Astrocyte (in vitro differentiated cells and primary cell): ENCODE results near the gene RALB. TPM values are rescaled to one million over a fixed set of nuclear protein-coding genes. Genes with fewer than 3 reads are reported as not detected.

Experiments used
- DNase-seq: peaks from one replicate; pipeline ENCODE4 v3.0.0-alpha.2; 2010; ENCODE audit warnings: low read depth
- FAIRE-seq: peaks from 2 replicates; lab custom pipeline; 2011; peaks lifted over from hg19 to GRCh38; lab: Jason Lieb, UNC
- H2AFZ ChIP-seq: 2 replicates; pipeline ENCODE4 v1.6.0; 2012; ENCODE audit warnings: low read depth, low read length, inconsistent platforms
- H3K27ac ChIP-seq: 2 replicates; pipeline ENCODE4 v1.5.1; 2011; ENCODE audit warnings: low read depth, low read length, inconsistent platforms
- H3K27me3 ChIP-seq: 2 replicates; pipeline ENCODE4 v1.6.0; 2011; ENCODE audit warnings: low read length, inconsistent platforms; ENCODE audit not compliant: insufficient read depth
- H3K36me3 ChIP-seq: 2 replicates; pipeline ENCODE4 v1.5.1; 2011; ENCODE audit warnings: low read length, inconsistent platforms; ENCODE audit not compliant: insufficient read depth
- H3K4me1 ChIP-seq: 2 replicates; pipeline ENCODE4 v1.5.1; 2011; ENCODE audit warnings: low read length, inconsistent platforms; ENCODE audit not compliant: insufficient read depth
- H3K4me2 ChIP-seq: 2 replicates; pipeline ENCODE4 v1.6.0; 2012; ENCODE audit warnings: low read length, inconsistent platforms
- H3K4me3 ChIP-seq: 2 replicates; pipeline ENCODE4 v1.5.1; 2011; ENCODE audit warnings: low read depth, mild to moderate bottlenecking, low read length, inconsistent platforms; ENCODE audit not compliant: insufficient read depth
- H3K79me2 ChIP-seq: 2 replicates; pipeline ENCODE4 v1.6.0; 2012; ENCODE audit warnings: mild to moderate bottlenecking, low read length, inconsistent platforms; ENCODE audit not compliant: insufficient read depth
- H3K9ac ChIP-seq: 2 replicates; pipeline ENCODE4 v1.6.0; 2012; ENCODE audit warnings: mild to moderate bottlenecking, low read length, inconsistent platforms
- H3K9me3 ChIP-seq: 2 replicates; pipeline ENCODE4 v1.5.1; 2012; ENCODE audit warnings: low read depth, mild to moderate bottlenecking, low read length, inconsistent platforms; ENCODE audit not compliant: insufficient read depth
- H4K20me1 ChIP-seq: 2 replicates; pipeline ENCODE4 v1.6.0; 2012; ENCODE audit warnings: low read length, inconsistent platforms; ENCODE audit not compliant: insufficient read depth
- H3K27ac Mint-ChIP-seq: one replicate; pipeline ENCODE4 v1.8.0; 2021; ENCODE audit warnings: mild to moderate bottlenecking, mixed read lengths; ENCODE audit not compliant: unreplicated experiment
- H3K27me3 Mint-ChIP-seq: one replicate; pipeline ENCODE4 v1.8.0; 2021; ENCODE audit warnings: low read depth, mixed read lengths; ENCODE audit not compliant: unreplicated experiment
- H3K36me3 Mint-ChIP-seq: one replicate; pipeline ENCODE4 v1.8.0; 2021; ENCODE audit warnings: low read depth, mixed read lengths; ENCODE audit not compliant: unreplicated experiment
- H3K4me1 Mint-ChIP-seq: one replicate; pipeline ENCODE4 v1.8.0; 2021; ENCODE audit warnings: low read depth, mixed read lengths; ENCODE audit not compliant: unreplicated experiment
- H3K4me3 Mint-ChIP-seq: one replicate; pipeline ENCODE4 v1.8.0; 2021; ENCODE audit warnings: mild to moderate bottlenecking, moderate library complexity, mixed read lengths; ENCODE audit not compliant: unreplicated experiment
- H3K9me3 Mint-ChIP-seq: one replicate; pipeline ENCODE4 v1.8.0; 2021; ENCODE audit warnings: mild to moderate bottlenecking, mixed read lengths; ENCODE audit not compliant: unreplicated experiment
- EZH2 ChIP-seq: IDR thresholded peaks from 2 replicates; pipeline ENCODE4 v1.6.1; 2012; ENCODE audit warnings: mild to moderate bottlenecking, low read length, inconsistent platforms; ENCODE audit not compliant: insufficient read depth
- total RNA-seq: library from RNA; stranded (reverse); gene quantifications from 2 replicates; pipeline ENCODE4 v1.2.1, GENCODE V29; 2021
- TF ChIP-seq, protein P1 (sequence below): IDR thresholded peaks from 2 replicates; pipeline ENCODE4 v1.5.1; 2011; ENCODE audit warnings: low read depth, mild to moderate bottlenecking, inconsistent platforms, low read length, moderate library complexity; ENCODE audit not compliant: insufficient read depth

The RALB gene
- total RNA-seq, 1 donor from 2014 or later, result 44.5 TPM

DNA sequence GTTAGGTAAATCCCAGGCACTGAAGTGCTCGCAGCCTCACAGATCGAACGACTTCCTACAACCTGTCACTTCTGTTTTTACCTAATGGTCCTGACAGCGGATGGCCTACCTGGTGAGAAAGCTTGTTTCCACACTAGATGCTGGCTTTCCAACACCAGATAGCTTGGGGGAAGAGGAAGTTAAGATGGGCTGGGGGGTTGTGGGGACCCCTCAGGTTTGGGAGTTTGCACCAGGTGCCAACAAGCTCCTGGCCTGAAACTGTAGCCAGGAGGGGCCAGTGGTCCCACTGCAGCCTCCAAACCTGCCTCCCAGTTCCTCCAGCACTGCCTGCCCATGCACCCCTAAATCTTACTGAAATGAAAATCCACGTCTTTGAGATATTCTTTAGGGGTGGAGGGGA, 33.4 kb upstream of the RALB start:
- no peak overlapping the region for H3K27ac ChIP-seq
- H3K27ac Mint-ChIP-seq, result no peak overlapping the region
- no peak for TF ChIP-seq EZH2
- TF ChIP-seq, protein P1, sequence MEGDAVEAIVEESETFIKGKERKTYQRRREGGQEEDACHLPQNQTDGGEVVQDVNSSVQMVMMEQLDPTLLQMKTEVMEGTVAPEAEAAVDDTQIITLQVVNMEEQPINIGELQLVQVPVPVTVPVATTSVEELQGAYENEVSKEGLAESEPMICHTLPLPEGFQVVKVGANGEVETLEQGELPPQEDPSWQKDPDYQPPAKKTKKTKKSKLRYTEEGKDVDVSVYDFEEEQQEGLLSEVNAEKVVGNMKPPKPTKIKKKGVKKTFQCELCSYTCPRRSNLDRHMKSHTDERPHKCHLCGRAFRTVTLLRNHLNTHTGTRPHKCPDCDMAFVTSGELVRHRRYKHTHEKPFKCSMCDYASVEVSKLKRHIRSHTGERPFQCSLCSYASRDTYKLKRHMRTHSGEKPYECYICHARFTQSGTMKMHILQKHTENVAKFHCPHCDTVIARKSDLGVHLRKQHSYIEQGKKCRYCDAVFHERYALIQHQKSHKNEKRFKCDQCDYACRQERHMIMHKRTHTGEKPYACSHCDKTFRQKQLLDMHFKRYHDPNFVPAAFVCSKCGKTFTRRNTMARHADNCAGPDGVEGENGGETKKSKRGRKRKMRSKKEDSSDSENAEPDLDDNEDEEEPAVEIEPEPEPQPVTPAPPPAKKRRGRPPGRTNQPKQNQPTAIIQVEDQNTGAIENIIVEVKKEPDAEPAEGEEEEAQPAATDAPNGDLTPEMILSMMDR, result no peak
- H3K27me3 ChIP-seq, result no peaks in the 10 kb centered on the region
- H3K4me3 Mint-ChIP-seq, result no peak overlapping the region
- H3K79me2 ChIP-seq, result peaks cover 21% of the 10 kb centered on the region
- H3K9me3 Mint-ChIP-seq, result peaks cover 11% of the 10 kb centered on the region
- H3K27me3 Mint-ChIP-seq, result peaks cover 3% of the 10 kb centered on the region
- H3K36me3 ChIP-seq, result no peaks in the 10 kb centered on the region
- H3K36me3 Mint-ChIP-seq, result peaks cover 7% of the 10 kb centered on the region
- FAIRE-seq (no peak), DNase-seq (no peak)
- peaks cover 31% of the 10 kb centered on the region for H4K20me1 ChIP-seq
- peaks cover 4% of the 10 kb centered on the region for H3K4me1 ChIP-seq
- H3K4me2 ChIP-seq, result no peak overlapping the region
- H3K9ac ChIP-seq, result no peak overlapping the region
- H3K4me1 Mint-ChIP-seq, result peaks cover 16% of the 10 kb centered on the region
- peaks cover 7% of the 10 kb centered on the region for H3K9me3 ChIP-seq
- H3K4me3 ChIP-seq, result no peak overlapping the region
- no peak overlapping the region for H2AFZ ChIP-seq

DNA sequence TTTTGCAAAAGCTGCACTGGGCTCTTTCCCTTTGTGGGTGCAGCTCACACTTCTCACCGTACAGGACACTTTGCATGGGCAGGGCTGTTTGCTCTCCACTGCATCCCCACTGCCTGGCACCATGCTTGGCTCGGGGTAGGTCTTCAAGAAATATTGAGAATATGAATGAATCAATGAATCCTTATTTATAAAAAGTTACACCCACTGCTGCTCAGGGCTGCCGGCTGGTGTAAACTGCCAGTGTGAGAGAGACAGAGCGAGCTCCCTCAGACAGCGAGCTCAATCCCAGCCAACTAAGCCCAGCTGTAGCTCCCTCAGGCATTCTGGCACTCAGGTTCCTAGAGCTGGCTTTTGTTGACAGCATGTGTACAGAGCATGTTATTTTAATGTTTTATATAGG, 32.9 kb upstream of the RALB start:
- Histone ChIP-seq H3K4me3 (no peak overlapping the region), H2AFZ (no peak overlapping the region), H3K36me3 (no peaks in the 10 kb centered on the region), H3K27me3 (no peaks in the 10 kb centered on the region), H3K9me3 (peaks cover 7% of the 10 kb centered on the region), H3K79me2 (peaks cover 21% of the 10 kb centered on the region), H3K9ac (no peak overlapping the region), H3K4me1 (peaks cover 4% of the 10 kb centered on the region), H4K20me1 (peaks cover 31% of the 10 kb centered on the region), H3K4me2 (no peak overlapping the region), H3K27ac (no peak overlapping the region)
- peaks cover 7% of the 10 kb centered on the region for H3K27me3 Mint-ChIP-seq
- TF ChIP-seq EZH2, result no peak
- TF ChIP-seq, protein P1, result no peak
- no peak overlapping the region for H3K27ac Mint-ChIP-seq
- H3K36me3 Mint-ChIP-seq, result peaks cover 7% of the 10 kb centered on the region
- FAIRE-seq (no peak), DNase-seq (no peak)
- peaks cover 16% of the 10 kb centered on the region for H3K4me1 Mint-ChIP-seq
- no peak overlapping the region for H3K4me3 Mint-ChIP-seq
- H3K9me3 Mint-ChIP-seq, result peaks cover 11% of the 10 kb centered on the region

DNA sequence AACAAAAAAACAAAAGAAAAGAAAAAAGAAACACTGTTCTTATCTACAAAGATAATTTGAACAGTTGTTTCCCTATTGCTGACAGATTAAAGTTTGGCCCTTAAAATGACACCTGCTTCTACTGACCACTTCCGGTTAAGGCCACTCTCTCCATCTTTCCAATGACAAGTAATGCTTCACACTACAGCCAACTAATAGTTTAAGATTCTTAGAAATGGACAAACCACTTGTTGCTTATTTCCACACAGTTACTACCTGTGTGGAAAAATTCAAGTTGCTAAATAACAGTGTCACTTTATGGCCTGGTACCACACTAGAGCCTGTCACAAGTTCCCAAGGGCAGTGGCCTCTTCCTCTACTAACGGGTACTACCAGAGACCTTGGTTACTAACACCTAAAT, 31.9 kb upstream of the RALB start:
- peaks cover 7% of the 10 kb centered on the region for H3K36me3 Mint-ChIP-seq

More for the DNA sequence above, 31.9 kb upstream of the RALB start:
- Histone ChIP-seq H4K20me1 (peaks cover 31% of the 10 kb centered on the region), H3K4me3 (no peak overlapping the region), H3K79me2 (peaks cover 21% of the 10 kb centered on the region), H3K9ac (no peak overlapping the region), H2AFZ (no peak overlapping the region), H3K27ac (no peak overlapping the region), H3K9me3 (peaks cover 7% of the 10 kb centered on the region), H3K4me2 (peak overlapping the region; percentile 85), H3K4me1 (peaks cover 4% of the 10 kb centered on the region), H3K27me3 (no peaks in the 10 kb centered on the region), H3K36me3 (no peaks in the 10 kb centered on the region)
- Mint-ChIP-seq H3K27ac (no peak overlapping the region), H3K27me3 (peaks cover 12% of the 10 kb centered on the region), H3K4me1 (peaks cover 16% of the 10 kb centered on the region), H3K4me3 (peak overlapping the region; percentile 18), H3K9me3 (peaks cover 11% of the 10 kb centered on the region)
- FAIRE-seq, result no peak
- no peak for DNase-seq
- TF ChIP-seq, protein P1, result no peak
- no peak for TF ChIP-seq EZH2
